IPS-20b (cell line): ENCODE data around the gene AP3S2.
"Not testable (repeated sequence)": the region's sequence is repeated elsewhere in the genome, so short reads cannot be mapped to it uniquely, and the experiment has no call there.

Experiments
- H3K27ac ChIP-seq: one replicate; pipeline ENCODE4 v1.5.1; 2013; ENCODE audit warnings: low read length
- H3K27me3 ChIP-seq: 2 replicates; pipeline ENCODE4 v1.6.1; 2013; ENCODE audit warnings: mild to moderate bottlenecking, low read length, inconsistent platforms; ENCODE audit not compliant: insufficient read depth
- H3K36me3 ChIP-seq: 2 replicates; pipeline ENCODE4 v1.6.1; 2013; ENCODE audit warnings: low read depth, mild to moderate bottlenecking, inconsistent platforms, low read length, moderate library complexity; ENCODE audit not compliant: insufficient read depth
- H3K4me1 ChIP-seq: 2 replicates; pipeline ENCODE4 v1.6.1; 2013; ENCODE audit warnings: mild to moderate bottlenecking, control low read depth, inconsistent platforms, low read length, moderate library complexity; ENCODE audit not compliant: insufficient read depth
- H3K4me3 ChIP-seq: 2 replicates; pipeline ENCODE4 v1.5.1; 2013; ENCODE audit warnings: mild to moderate bottlenecking, low read length, inconsistent platforms
- H3K9ac ChIP-seq: 2 replicates; pipeline ENCODE4 v1.6.1; 2013; ENCODE audit warnings: low read depth, mild to moderate bottlenecking, inconsistent platforms, low read length, moderate library complexity
- H3K9me3 ChIP-seq: 2 replicates; pipeline ENCODE4 v1.6.1; 2013; ENCODE audit warnings: mild to moderate bottlenecking, low read depth, low read length, inconsistent platforms; ENCODE audit not compliant: insufficient read depth

The AP3S2 gene

GRCh38 chr15:89799918-89800498 lies 93.8 kb downstream of the AP3S2 start:
- H3K4me3 ChIP-seq, result no peak overlapping the region
- no peak overlapping the region for H3K27ac ChIP-seq
- H3K9me3 ChIP-seq, result no peaks in the 10 kb centered on the region
- H3K36me3 ChIP-seq, result no peaks in the 10 kb centered on the region
- H3K4me1 ChIP-seq, result no peaks in the 10 kb centered on the region
- no peaks in the 10 kb centered on the region for H3K27me3 ChIP-seq
- no peak overlapping the region for H3K9ac ChIP-seq

GRCh38 chr15:89799011-89799911 lies 94.5 kb downstream of the AP3S2 start:
- H3K9me3 ChIP-seq, result no peaks in the 10 kb centered on the region
- no peak overlapping the region for H3K4me3 ChIP-seq
- H3K27ac ChIP-seq, result no peak overlapping the region
- no peak overlapping the region for H3K9ac ChIP-seq
- no peaks in the 10 kb centered on the region for H3K27me3 ChIP-seq
- H3K4me1 ChIP-seq, result no peaks in the 10 kb centered on the region
- H3K36me3 ChIP-seq, result no peaks in the 10 kb centered on the region

- Histone ChIP-seq H3K27ac (no peak overlapping the region), H3K36me3 (no peaks in the 10 kb centered on the region), H3K4me1 (no peaks in the 10 kb centered on the region)
Observed at GRCh38 chr15:89797678-89798201, 96.1 kb downstream of the AP3S2 start.

DNA sequence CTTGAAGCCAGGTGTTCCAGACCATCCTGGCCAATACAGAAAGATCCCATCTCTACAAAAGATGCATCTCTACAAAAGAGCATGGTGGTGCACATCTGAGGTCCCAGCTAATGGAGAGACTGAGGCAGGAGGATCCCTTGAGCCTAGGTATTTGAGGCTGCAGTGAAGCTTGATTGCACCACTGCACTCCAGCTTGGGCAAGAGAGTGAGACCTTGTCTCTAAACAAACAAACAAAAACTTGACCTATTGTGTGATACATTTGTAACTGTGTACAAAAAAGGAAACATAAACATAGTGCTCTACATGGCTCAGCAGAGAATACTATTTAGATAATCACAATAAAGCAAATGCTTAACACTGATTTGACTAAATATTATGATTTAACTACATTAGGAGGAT lies 97.8 kb downstream of the AP3S2 start:
- no peak overlapping the region for H3K4me3 ChIP-seq
- H3K27ac ChIP-seq, result no peak overlapping the region
- no peaks in the 10 kb centered on the region for H3K4me1 ChIP-seq
- H3K36me3 ChIP-seq, result no peaks in the 10 kb centered on the region
- H3K9ac ChIP-seq, result no peak overlapping the region
- H3K9me3 ChIP-seq, result no peaks in the 10 kb centered on the region
- H3K27me3 ChIP-seq, result no peaks in the 10 kb centered on the region

More at GRCh38 chr15:89797678-89798201, 96.1 kb downstream of the AP3S2 start:
- no peaks in the 10 kb centered on the region for H3K9me3 ChIP-seq
- H3K9ac ChIP-seq, result no peak overlapping the region
- no peaks in the 10 kb centered on the region for H3K27me3 ChIP-seq
- H3K4me3 ChIP-seq, result no peak overlapping the region

GRCh38 chr15:89794627-89795241 lies 99.1 kb downstream of the AP3S2 start:
- no peaks in the 10 kb centered on the region for H3K36me3 ChIP-seq
- H3K4me3 ChIP-seq, result no peak overlapping the region
- H3K4me1 ChIP-seq, result no peaks in the 10 kb centered on the region
- no peaks in the 10 kb centered on the region for H3K27me3 ChIP-seq
- H3K27ac ChIP-seq, result no peak overlapping the region
- no peaks in the 10 kb centered on the region for H3K9me3 ChIP-seq
- no peak overlapping the region for H3K9ac ChIP-seq

GRCh38 chr15:89792106-89792805 lies 101.5 kb downstream of the AP3S2 start:
- no peaks in the 10 kb centered on the region for H3K27me3 ChIP-seq
- H3K9ac ChIP-seq, result no peak overlapping the region
- no peaks in the 10 kb centered on the region for H3K9me3 ChIP-seq
- H3K4me3 ChIP-seq, result no peak overlapping the region
- H3K27ac ChIP-seq, result no peak overlapping the region
- no peaks in the 10 kb centered on the region for H3K4me1 ChIP-seq
- no peaks in the 10 kb centered on the region for H3K36me3 ChIP-seq

DNA sequence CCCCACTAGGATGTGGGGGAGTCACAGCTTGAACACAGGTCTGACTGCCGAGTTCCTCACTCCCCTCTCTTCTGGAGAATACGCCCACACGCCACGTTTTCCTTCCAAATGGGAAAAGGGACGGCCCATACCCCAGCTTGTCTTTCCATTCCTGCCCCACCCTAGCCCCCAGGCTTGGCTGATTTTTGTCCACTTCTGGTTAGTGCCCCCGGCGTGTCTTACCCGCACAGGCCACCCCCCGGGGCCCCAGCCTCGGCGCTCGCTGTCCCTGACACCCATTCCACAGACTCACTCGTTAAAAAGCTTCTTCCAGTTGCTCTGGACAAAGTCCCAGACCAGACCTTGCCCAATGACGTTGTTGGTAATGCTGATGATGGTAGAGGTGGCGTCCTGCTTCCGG lies 103.1 kb downstream of the AP3S2 start:
- no peaks in the 10 kb centered on the region for H3K4me1 ChIP-seq
- H3K9me3 ChIP-seq, result no peaks in the 10 kb centered on the region
- H3K27me3 ChIP-seq, result no peaks in the 10 kb centered on the region
- H3K9ac ChIP-seq, result no peak overlapping the region
- H3K27ac ChIP-seq, result no peak overlapping the region
- no peaks in the 10 kb centered on the region for H3K36me3 ChIP-seq
- H3K4me3 ChIP-seq, result no peak overlapping the region

DNA sequence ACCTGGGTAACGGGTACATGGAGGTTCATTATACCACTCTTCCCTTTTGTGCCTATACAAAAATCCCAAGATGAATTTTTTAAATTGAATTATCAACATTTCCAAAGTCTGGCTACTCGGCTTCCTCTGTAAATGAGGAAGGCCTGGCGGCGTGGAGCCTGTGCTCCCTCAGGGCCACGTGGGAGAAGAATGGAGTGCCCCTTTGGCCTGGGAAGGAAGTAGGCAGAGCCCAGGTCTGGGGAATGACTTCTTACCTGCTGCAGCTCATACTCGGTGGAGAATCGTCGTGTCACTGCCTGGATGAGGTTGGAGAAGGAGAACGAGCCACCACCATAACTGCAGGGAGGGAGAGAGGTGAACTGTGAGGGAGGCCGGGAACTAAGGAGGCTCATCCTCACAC lies 103.6 kb downstream of the AP3S2 start:
- Histone ChIP-seq H3K27me3 (no peaks in the 10 kb centered on the region), H3K27ac (no peak overlapping the region), H3K9me3 (no peaks in the 10 kb centered on the region), H3K36me3 (no peaks in the 10 kb centered on the region), H3K4me1 (no peaks in the 10 kb centered on the region), H3K4me3 (no peak overlapping the region), H3K9ac (no peak overlapping the region)

- not testable (repeated sequence) for H3K27me3 ChIP-seq, H3K4me3 ChIP-seq, H3K9me3 ChIP-seq, H3K36me3 ChIP-seq, H3K9ac ChIP-seq, H3K27ac ChIP-seq, H3K4me1 ChIP-seq
Observed at GRCh38 chr15:89788585-89788984, 105.2 kb downstream of the AP3S2 start.

- Histone ChIP-seq H3K27me3 (peaks cover 4% of the 10 kb centered on the region; the same call in 1 of the 2 replicates), H3K4me3 (no peak overlapping the region), H3K9me3 (no peaks in the 10 kb centered on the region), H3K9ac (no peak overlapping the region), H3K27ac (no peak overlapping the region), H3K4me1 (peaks cover 11% of the 10 kb centered on the region; the same call in 1 of the 2 replicates), H3K36me3 (no peaks in the 10 kb centered on the region)
Observed at GRCh38 chr15:89787944-89788343, 105.8 kb downstream of the AP3S2 start.

- H3K4me3 ChIP-seq, result no peak overlapping the region
- H3K27ac ChIP-seq, result no peak overlapping the region
- peaks cover 4% of the 10 kb centered on the region; the same call in 1 of the 2 replicates for H3K27me3 ChIP-seq
- H3K9me3 ChIP-seq, result no peaks in the 10 kb centered on the region
- no peak overlapping the region for H3K9ac ChIP-seq
- no peaks in the 10 kb centered on the region for H3K36me3 ChIP-seq
- H3K4me1 ChIP-seq, result peaks cover 14% of the 10 kb centered on the region
Observed at GRCh38 chr15:89785774-89786140, 108.0 kb downstream of the AP3S2 start.
